Astrocyte (in vitro differentiated cells and primary cell): ENCODE results near the gene PTPRD. TPM values are rescaled to one million over a fixed set of nuclear protein-coding genes. Genes with fewer than 3 reads are reported as not detected.

ENCODE experiments used
- DNase-seq: peaks from one replicate; pipeline ENCODE4 v3.0.0-alpha.2; 2010; ENCODE audit warnings: low read depth
- FAIRE-seq: peaks from 2 replicates; lab custom pipeline; 2011; peaks lifted over from hg19 to GRCh38; lab: Jason Lieb, UNC
- H2AFZ ChIP-seq: 2 replicates; pipeline ENCODE4 v1.6.0; 2012; ENCODE audit warnings: low read depth, low read length, inconsistent platforms
- H3K27ac ChIP-seq: 2 replicates; pipeline ENCODE4 v1.5.1; 2011; ENCODE audit warnings: low read depth, low read length, inconsistent platforms
- H3K27me3 ChIP-seq: 2 replicates; pipeline ENCODE4 v1.6.0; 2011; ENCODE audit warnings: low read length, inconsistent platforms; ENCODE audit not compliant: insufficient read depth
- H3K36me3 ChIP-seq: 2 replicates; pipeline ENCODE4 v1.5.1; 2011; ENCODE audit warnings: low read length, inconsistent platforms; ENCODE audit not compliant: insufficient read depth
- H3K4me1 ChIP-seq: 2 replicates; pipeline ENCODE4 v1.5.1; 2011; ENCODE audit warnings: low read length, inconsistent platforms; ENCODE audit not compliant: insufficient read depth
- H3K4me2 ChIP-seq: 2 replicates; pipeline ENCODE4 v1.6.0; 2012; ENCODE audit warnings: low read length, inconsistent platforms
- H3K4me3 ChIP-seq: 2 replicates; pipeline ENCODE4 v1.5.1; 2011; ENCODE audit warnings: low read depth, mild to moderate bottlenecking, low read length, inconsistent platforms; ENCODE audit not compliant: insufficient read depth
- H3K79me2 ChIP-seq: 2 replicates; pipeline ENCODE4 v1.6.0; 2012; ENCODE audit warnings: mild to moderate bottlenecking, low read length, inconsistent platforms; ENCODE audit not compliant: insufficient read depth
- H3K9ac ChIP-seq: 2 replicates; pipeline ENCODE4 v1.6.0; 2012; ENCODE audit warnings: mild to moderate bottlenecking, low read length, inconsistent platforms
- H3K9me3 ChIP-seq: 2 replicates; pipeline ENCODE4 v1.5.1; 2012; ENCODE audit warnings: low read depth, mild to moderate bottlenecking, low read length, inconsistent platforms; ENCODE audit not compliant: insufficient read depth
- H4K20me1 ChIP-seq: 2 replicates; pipeline ENCODE4 v1.6.0; 2012; ENCODE audit warnings: low read length, inconsistent platforms; ENCODE audit not compliant: insufficient read depth
- H3K27ac Mint-ChIP-seq: one replicate; pipeline ENCODE4 v1.8.0; 2021; ENCODE audit warnings: mild to moderate bottlenecking, mixed read lengths; ENCODE audit not compliant: unreplicated experiment
- H3K27me3 Mint-ChIP-seq: one replicate; pipeline ENCODE4 v1.8.0; 2021; ENCODE audit warnings: low read depth, mixed read lengths; ENCODE audit not compliant: unreplicated experiment
- H3K36me3 Mint-ChIP-seq: one replicate; pipeline ENCODE4 v1.8.0; 2021; ENCODE audit warnings: low read depth, mixed read lengths; ENCODE audit not compliant: unreplicated experiment
- H3K4me1 Mint-ChIP-seq: one replicate; pipeline ENCODE4 v1.8.0; 2021; ENCODE audit warnings: low read depth, mixed read lengths; ENCODE audit not compliant: unreplicated experiment
- H3K4me3 Mint-ChIP-seq: one replicate; pipeline ENCODE4 v1.8.0; 2021; ENCODE audit warnings: mild to moderate bottlenecking, moderate library complexity, mixed read lengths; ENCODE audit not compliant: unreplicated experiment
- H3K9me3 Mint-ChIP-seq: one replicate; pipeline ENCODE4 v1.8.0; 2021; ENCODE audit warnings: mild to moderate bottlenecking, mixed read lengths; ENCODE audit not compliant: unreplicated experiment
- CTCF ChIP-seq: IDR thresholded peaks from 2 replicates; pipeline ENCODE4 v1.5.1; 2011; ENCODE audit warnings: low read depth, mild to moderate bottlenecking, inconsistent platforms, low read length, moderate library complexity; ENCODE audit not compliant: insufficient read depth
- EZH2 ChIP-seq: IDR thresholded peaks from 2 replicates; pipeline ENCODE4 v1.6.1; 2012; ENCODE audit warnings: mild to moderate bottlenecking, low read length, inconsistent platforms; ENCODE audit not compliant: insufficient read depth
- total RNA-seq: library from RNA; stranded (reverse); gene quantifications from 2 replicates; pipeline ENCODE4 v1.2.1, GENCODE V29; 2021

The PTPRD gene
- total RNA-seq, 1 donor from 2014 or later, result 88.1 TPM

- TF ChIP-seq EZH2, result no peak
- peak; percentile 39 for TF ChIP-seq CTCF
- Histone ChIP-seq H4K20me1 (no peaks in the 10 kb centered on the region), H3K4me1 (no peaks in the 10 kb centered on the region), H3K9me3 (no peaks in the 10 kb centered on the region), H2AFZ (no peak overlapping the region), H3K36me3 (no peaks in the 10 kb centered on the region), H3K9ac (no peak overlapping the region), H3K4me3 (no peak overlapping the region), H3K79me2 (no peaks in the 10 kb centered on the region), H3K4me2 (no peak overlapping the region), H3K27me3 (no peaks in the 10 kb centered on the region), H3K27ac (no peak overlapping the region)
- H3K36me3 Mint-ChIP-seq, result no peaks in the 10 kb centered on the region
- H3K4me1 Mint-ChIP-seq, result peaks cover 9% of the 10 kb centered on the region
- H3K27me3 Mint-ChIP-seq, result no peaks in the 10 kb centered on the region
- H3K4me3 Mint-ChIP-seq, result no peak overlapping the region
- FAIRE-seq (no peak), DNase-seq (no peak)
- H3K9me3 Mint-ChIP-seq, result no peaks in the 10 kb centered on the region
- peak overlapping the region; percentile 69 for H3K27ac Mint-ChIP-seq
Observed at GRCh38 chr9:10274988-10275387, 337.8 kb downstream of the PTPRD start.

GRCh38 chr9:10274175-10274574, 338.6 kb downstream of the PTPRD start:
- Histone ChIP-seq H3K4me3 (no peak overlapping the region), H3K4me2 (no peak overlapping the region), H3K27ac (no peak overlapping the region), H3K9ac (no peak overlapping the region), H3K79me2 (no peaks in the 10 kb centered on the region), H3K4me1 (no peaks in the 10 kb centered on the region), H4K20me1 (no peaks in the 10 kb centered on the region), H3K9me3 (no peaks in the 10 kb centered on the region), H2AFZ (no peak overlapping the region), H3K27me3 (no peaks in the 10 kb centered on the region), H3K36me3 (no peaks in the 10 kb centered on the region)
- Mint-ChIP-seq H3K27ac (no peak overlapping the region), H3K9me3 (no peaks in the 10 kb centered on the region), H3K4me3 (no peak overlapping the region), H3K36me3 (no peaks in the 10 kb centered on the region), H3K4me1 (peaks cover 9% of the 10 kb centered on the region), H3K27me3 (no peaks in the 10 kb centered on the region)
- no peak for TF ChIP-seq CTCF
- TF ChIP-seq EZH2, result no peak
- FAIRE-seq (no peak), DNase-seq (peak; percentile 8)

GRCh38 chr9:10272830-10273229, 340.0 kb downstream of the PTPRD start:
- Histone ChIP-seq H3K27ac (no peak overlapping the region), H3K79me2 (no peaks in the 10 kb centered on the region), H2AFZ (no peak overlapping the region), H3K4me2 (no peak overlapping the region), H3K4me3 (no peak overlapping the region), H3K9me3 (no peaks in the 10 kb centered on the region), H3K9ac (no peak overlapping the region), H3K27me3 (no peaks in the 10 kb centered on the region), H3K4me1 (peaks cover 4% of the 10 kb centered on the region), H3K36me3 (no peaks in the 10 kb centered on the region), H4K20me1 (no peaks in the 10 kb centered on the region)
- no peak for DNase-seq
- Mint-ChIP-seq H3K4me3 (no peak overlapping the region), H3K27me3 (no peaks in the 10 kb centered on the region), H3K27ac (no peak overlapping the region), H3K4me1 (peaks cover 15% of the 10 kb centered on the region), H3K9me3 (no peaks in the 10 kb centered on the region), H3K36me3 (no peaks in the 10 kb centered on the region)
- no peak for FAIRE-seq
- no peak for TF ChIP-seq CTCF
- no peak for TF ChIP-seq EZH2
